Lung (tissue), 12 donors: ENCODE measurements around the gene ITGA3. TPM values are rescaled to one million over a fixed set of nuclear protein-coding genes. Genes with fewer than 3 reads are reported as not detected.
A peak's percentile ranks its signal among the peaks of the same experiment; 100 is the strongest.

Experiments used
- ATAC-seq: fragments of 200-7000 bp; cut with Tn5 transposase; one replicate; pipeline ENCODE4 v1.9.1; 2020; ENCODE audit warnings: moderate number of reproducible peaks; ENCODE audit not compliant: insufficient read depth, low FRiP score
- DNase-seq, 3 donors: peaks; one replicate each; pipeline ENCODE4 v3.0.0-alpha.2; 2013 to 2017
- H3K27ac ChIP-seq, 2 donors: one replicate each; pipeline ENCODE4 v1.5.1; 2013; ENCODE audit warnings: mild to moderate bottlenecking in 2 of 2, moderate library complexity in 2 of 2, control low read depth in 1 of 2, inconsistent platforms in 1 of 2, low read depth in 1 of 2, low read length in 1 of 2
- H3K27me3 ChIP-seq, 3 donors: one replicate each; pipeline ENCODE4 v1.5.1; 2013; ENCODE audit warnings: low read length in 2 of 3; ENCODE audit not compliant: control insufficient read depth in 3 of 3, insufficient read depth in 3 of 3
- H3K36me3 ChIP-seq, 4 donors: one replicate each; pipeline ENCODE4 v1.5.1; 2013; ENCODE audit warnings: low read length in 4 of 4, mild to moderate bottlenecking in 1 of 4, moderate library complexity in 1 of 4; ENCODE audit not compliant: control insufficient read depth in 4 of 4, insufficient read depth in 4 of 4
- H3K4me1 ChIP-seq, 5 donors: one replicate each; pipeline ENCODE4 v1.5.1; 2013; ENCODE audit warnings: low read length in 5 of 5, mild to moderate bottlenecking in 2 of 5, moderate library complexity in 1 of 5; ENCODE audit not compliant: control insufficient read depth in 5 of 5, insufficient read depth in 5 of 5
- H3K4me3 ChIP-seq: one replicate; pipeline ENCODE4 v1.5.1; 2013; ENCODE audit warnings: mild to moderate bottlenecking, control low read depth, moderate library complexity
- H3K9ac ChIP-seq, 2 donors: one replicate each; pipeline ENCODE4 v1.5.1; 2013; ENCODE audit warnings: low read length in 2 of 2, control low read depth in 1 of 2; ENCODE audit not compliant: insufficient read depth in 1 of 2
- H3K9me3 ChIP-seq, 4 donors: one replicate each; pipeline ENCODE4 v1.5.1; 2013; ENCODE audit warnings: low read length in 3 of 4, mild to moderate bottlenecking in 1 of 4, moderate library complexity in 1 of 4; ENCODE audit not compliant: control insufficient read depth in 4 of 4, insufficient read depth in 3 of 4
- WGBS, 2 donors: extraction: QIAGEN DNeasy Blood & Tissue Kit; methylation state at CpG; one replicate each; pipeline ENCODE4 v1.1.7; 2013; 5-methylcytosine and 5-hydroxymethylcytosine counted together
- polyA plus RNA-seq, 2 donors: library from polyadenylated mRNA; stranded (reverse); fragments of 200-250 nt; gene quantifications; one replicate each; pipeline ENCODE4 v1.2.1, GENCODE V29; 2013
- total RNA-seq, 2 donors: library from RNA; depleted of rRNA in 1 of 2; stranded (reverse); fragments of >200 nt in 1 of 2; gene quantifications; one replicate each; pipeline ENCODE4 v1.2.1, GENCODE V29; 2014 to 2021
- TF ChIP-seq, protein P1 (sequence below): IDR thresholded peaks from 2 replicates; pipeline ENCODE4 v1.5.1; 2012; ENCODE audit warnings: mild to moderate bottlenecking; ENCODE audit errors: control extremely low read depth, extremely low read depth
- donor health status: control.
- donor health status: control.
- donor health status: Bipolar disorder and iron deficiency.
- donor health status: healthy.
- donor health status: DM: yes; HTN: yes; CAD: no.

The ITGA3 gene
- total and polyA plus RNA-seq, 4 donors, result 83.9 to 204 (median 133) TPM

DNA sequence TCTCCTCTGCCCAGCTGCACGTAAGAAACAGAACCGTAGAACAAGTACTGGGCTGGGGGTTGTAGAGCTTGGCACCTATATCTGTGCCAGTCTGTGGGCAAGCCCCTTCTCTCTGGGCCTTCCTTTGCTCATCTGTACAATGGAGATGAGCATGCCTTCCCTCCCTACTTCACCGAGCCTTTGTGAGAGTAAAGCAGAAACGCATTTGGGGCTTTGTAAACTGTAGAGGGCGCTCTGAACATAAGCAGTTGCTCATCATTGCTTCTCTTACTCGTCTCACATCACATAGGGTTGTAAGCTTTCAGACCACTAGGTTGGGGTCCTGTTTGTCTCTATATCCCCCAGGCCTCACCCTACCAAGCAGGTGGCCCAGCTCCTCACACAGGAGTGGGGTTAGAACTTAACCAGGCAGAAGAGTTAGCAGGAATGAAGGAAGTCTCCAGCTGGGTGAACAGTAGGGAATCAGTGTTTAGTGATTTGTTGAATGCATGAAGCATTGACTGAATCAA, 59.0 kb downstream of the ITGA3 start:
- peak overlapping the region in 1 of 2 donors; percentile 24 for H3K27ac ChIP-seq
- no peak overlapping the region for H3K9ac ChIP-seq
- no peaks in the 10 kb centered on the region for H3K9me3 ChIP-seq
- TF ChIP-seq, protein P1, sequence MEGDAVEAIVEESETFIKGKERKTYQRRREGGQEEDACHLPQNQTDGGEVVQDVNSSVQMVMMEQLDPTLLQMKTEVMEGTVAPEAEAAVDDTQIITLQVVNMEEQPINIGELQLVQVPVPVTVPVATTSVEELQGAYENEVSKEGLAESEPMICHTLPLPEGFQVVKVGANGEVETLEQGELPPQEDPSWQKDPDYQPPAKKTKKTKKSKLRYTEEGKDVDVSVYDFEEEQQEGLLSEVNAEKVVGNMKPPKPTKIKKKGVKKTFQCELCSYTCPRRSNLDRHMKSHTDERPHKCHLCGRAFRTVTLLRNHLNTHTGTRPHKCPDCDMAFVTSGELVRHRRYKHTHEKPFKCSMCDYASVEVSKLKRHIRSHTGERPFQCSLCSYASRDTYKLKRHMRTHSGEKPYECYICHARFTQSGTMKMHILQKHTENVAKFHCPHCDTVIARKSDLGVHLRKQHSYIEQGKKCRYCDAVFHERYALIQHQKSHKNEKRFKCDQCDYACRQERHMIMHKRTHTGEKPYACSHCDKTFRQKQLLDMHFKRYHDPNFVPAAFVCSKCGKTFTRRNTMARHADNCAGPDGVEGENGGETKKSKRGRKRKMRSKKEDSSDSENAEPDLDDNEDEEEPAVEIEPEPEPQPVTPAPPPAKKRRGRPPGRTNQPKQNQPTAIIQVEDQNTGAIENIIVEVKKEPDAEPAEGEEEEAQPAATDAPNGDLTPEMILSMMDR, result peak; percentile 51
- DNase-seq, result peak; percentile 36 to 71 (median 59)
- H3K4me3 ChIP-seq, result no peak overlapping the region
- H3K4me1 ChIP-seq, result peaks cover 0 to 14% (median 4%) of the 10 kb centered on the region in 5 donors
- no peak for ATAC-seq
- H3K27me3 ChIP-seq, result no peaks in the 10 kb centered on the region
- peaks cover 0 to 10% (median 3%) of the 10 kb centered on the region in 4 donors for H3K36me3 ChIP-seq
- whole genome bisulfite sequencing, 2 donors, result 27 to 35% methylated on average over 6 of the region's 6 CpGs

DNA sequence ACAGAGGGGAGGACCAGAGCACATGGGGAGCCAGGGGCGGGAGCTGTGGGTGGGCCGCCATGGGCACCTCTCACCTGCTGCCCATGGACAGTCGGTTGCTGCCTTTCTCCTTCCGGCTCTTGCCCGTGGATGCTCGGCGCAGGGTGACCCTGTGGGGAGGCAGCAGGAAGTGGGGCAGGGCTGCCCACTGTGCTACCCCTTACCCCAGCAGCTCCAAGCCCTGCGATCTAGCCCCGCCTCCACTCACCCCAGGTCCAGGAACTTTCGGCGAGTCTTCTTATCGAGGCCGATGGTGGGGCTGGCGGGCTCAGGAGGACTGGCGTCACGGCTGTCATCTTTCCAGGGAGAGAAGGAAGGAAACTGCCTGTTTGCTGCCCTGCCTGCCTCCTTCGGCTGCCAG, 59.8 kb downstream of the ITGA3 start:
- no peaks in the 10 kb centered on the region for H3K9me3 ChIP-seq
- H3K27me3 ChIP-seq, result no peaks in the 10 kb centered on the region
- TF ChIP-seq, protein P1, result no peak
- H3K27ac ChIP-seq, result no peak overlapping the region
- WGBS, 2 donors, result 44 to 49% methylated on average over 17 of the region's 17 CpGs
- ATAC-seq (no peak), DNase-seq (no peak)
- H3K4me3 ChIP-seq, result no peak overlapping the region
- peaks cover 0 to 14% (median 4%) of the 10 kb centered on the region in 5 donors for H3K4me1 ChIP-seq
- H3K36me3 ChIP-seq, result peaks cover 0 to 5% (median 1%) of the 10 kb centered on the region in 4 donors
- no peak overlapping the region for H3K9ac ChIP-seq

DNA sequence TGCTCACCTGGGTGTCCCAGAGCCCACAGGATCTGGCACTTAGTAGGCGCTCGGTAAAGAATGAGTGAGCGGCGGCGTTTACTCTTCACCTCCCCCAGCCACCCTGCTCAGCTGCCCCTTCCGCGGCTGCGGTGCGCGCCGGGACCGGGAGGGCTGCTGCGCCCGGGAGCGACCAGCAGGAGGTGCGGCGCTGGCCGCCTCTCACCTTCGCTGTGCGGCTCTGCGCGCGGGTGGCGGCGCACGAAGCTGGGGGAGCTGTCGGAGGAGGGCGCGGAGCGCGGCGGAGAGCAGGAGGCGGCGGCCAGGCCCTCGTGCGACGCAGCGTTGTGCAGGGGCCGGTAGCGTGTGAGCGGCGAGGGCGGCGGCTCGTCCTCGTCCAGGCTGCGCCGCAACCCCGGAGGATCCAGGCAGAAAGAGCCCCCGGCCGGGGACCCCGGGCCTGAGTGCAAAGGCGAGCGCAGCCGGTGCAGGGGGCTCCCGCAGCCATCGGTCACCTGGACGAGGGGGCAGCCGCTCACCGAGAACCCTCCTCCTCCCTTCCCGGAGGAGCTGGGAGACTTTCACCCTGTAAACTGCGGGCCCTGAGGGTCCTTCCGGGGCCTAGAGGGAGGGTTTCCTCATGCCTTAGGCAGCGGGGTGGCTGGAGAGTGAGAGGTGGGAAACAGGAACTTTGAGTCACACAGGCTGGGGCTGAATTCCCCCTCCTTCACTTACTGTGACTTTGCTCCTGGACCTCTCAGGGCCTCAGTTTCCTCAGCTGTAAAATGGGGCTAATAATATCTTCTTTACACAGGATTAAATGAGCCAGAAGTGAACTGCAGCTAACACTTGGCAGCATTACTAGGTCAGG, 61.5 kb downstream of the ITGA3 start:
- H3K9ac ChIP-seq, result no peak overlapping the region
- peaks cover 0 to 7% (median under 1%) of the 10 kb centered on the region in 5 donors for H3K4me1 ChIP-seq
- H3K27me3 ChIP-seq, result no peaks in the 10 kb centered on the region
- H3K9me3 ChIP-seq, result no peaks in the 10 kb centered on the region
- no peak overlapping the region for H3K4me3 ChIP-seq
- peak; percentile 77 for ATAC-seq
- DNase-seq, result peak; percentile 54 to 76 (median 70)
- H3K27ac ChIP-seq, result no peak overlapping the region
- 12 to 21% methylated on average over 63 to 64 of the region's 64 CpGs for WGBS, 2 donors
- TF ChIP-seq, protein P1, result no peak
- H3K36me3 ChIP-seq, result peaks cover 0 to 2% (median 0%) of the 10 kb centered on the region in 4 donors
